CD4-positive, alpha-beta T cell treated with Interleukin-6 at 100 ng/mL for 8 hours (primary cell): ENCODE measurements around the gene TMEM44.

Experiments
- DNase-seq: peaks from one replicate; pipeline ENCODE4 v3.0.0-alpha.2; 2020; ENCODE audit warnings: mixed read lengths, low spot score

The TMEM44 gene

GRCh38 chr3:194577986-194578905, 55.0 kb downstream of the TMEM44 start:
- no peak for DNase-seq

DNA sequence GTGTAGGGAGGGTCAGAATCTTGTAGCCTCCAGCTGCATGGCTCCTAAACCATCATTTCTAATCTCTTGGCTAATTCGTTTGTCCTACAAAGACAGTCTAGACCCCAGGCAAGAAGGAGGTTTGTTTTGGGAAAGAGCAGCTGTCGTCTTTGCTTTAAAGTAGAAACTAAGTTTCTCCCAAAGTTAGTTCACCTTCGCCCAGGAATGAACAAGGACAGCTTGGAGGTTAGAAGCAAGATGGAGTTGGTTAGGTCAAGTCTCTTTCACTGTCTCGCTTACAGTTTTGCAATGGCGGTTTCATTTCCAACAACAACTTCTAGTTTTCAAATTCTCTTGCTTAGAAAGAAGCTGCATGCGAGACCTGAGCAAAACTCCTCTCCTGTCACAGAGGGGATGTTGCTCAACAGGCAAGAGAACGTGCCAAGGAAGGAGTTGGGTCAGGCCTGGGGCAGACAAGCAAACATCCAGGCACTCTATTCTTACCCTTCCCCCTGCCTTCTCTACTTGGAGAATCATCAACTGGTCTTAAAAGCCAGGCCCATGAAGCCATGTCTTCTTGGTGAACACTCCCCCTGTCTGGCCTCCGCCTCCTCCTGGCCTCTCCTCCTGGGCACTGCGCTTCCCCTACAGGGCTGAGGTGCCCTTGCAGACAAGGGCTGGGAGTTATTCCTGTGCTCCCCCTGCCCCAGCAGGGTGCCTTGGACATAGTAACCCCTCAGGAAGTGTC, 57.6 kb downstream of the TMEM44 start:
- no peak for DNase-seq

DNA sequence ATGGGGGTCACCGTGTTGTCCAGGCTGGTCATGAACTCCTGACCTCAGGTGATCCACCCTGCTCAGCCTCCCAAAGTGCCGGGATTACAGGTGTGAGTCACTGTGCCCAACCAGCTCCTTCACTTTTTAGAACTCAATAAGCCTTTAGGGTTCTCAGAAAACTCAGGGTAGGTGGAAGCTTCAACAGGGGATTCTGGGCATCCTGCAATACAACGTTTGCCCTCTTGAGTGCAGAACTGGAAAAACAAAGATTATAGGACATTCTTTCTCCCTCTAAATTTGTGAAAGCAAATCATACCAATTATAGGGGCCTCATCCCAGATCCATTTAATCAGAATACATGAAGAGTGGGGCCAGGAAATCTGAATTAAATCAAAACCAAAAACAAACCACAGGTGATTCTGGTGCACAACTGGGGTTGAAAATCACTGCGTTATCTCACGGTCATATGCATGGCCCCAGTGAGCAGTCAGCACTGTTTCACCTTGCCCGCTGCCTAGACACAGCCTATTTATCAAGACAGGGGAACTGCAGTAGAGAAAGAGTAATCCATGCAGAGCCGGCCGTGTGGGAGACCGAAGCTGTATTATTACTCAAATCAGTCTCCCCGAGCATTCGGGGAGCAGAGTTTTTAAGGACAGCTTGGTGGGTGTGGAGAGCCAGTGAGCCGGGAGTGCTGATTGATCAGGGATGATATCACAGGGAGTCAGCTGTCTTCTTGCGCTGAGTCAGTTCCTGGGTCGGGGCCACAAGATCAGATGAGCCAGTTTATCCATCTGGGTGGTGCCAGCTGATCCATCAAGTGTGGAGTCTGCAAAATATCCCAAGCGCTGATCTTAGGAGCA, 58.4 kb downstream of the TMEM44 start:
- DNase-seq, result no peak

DNA sequence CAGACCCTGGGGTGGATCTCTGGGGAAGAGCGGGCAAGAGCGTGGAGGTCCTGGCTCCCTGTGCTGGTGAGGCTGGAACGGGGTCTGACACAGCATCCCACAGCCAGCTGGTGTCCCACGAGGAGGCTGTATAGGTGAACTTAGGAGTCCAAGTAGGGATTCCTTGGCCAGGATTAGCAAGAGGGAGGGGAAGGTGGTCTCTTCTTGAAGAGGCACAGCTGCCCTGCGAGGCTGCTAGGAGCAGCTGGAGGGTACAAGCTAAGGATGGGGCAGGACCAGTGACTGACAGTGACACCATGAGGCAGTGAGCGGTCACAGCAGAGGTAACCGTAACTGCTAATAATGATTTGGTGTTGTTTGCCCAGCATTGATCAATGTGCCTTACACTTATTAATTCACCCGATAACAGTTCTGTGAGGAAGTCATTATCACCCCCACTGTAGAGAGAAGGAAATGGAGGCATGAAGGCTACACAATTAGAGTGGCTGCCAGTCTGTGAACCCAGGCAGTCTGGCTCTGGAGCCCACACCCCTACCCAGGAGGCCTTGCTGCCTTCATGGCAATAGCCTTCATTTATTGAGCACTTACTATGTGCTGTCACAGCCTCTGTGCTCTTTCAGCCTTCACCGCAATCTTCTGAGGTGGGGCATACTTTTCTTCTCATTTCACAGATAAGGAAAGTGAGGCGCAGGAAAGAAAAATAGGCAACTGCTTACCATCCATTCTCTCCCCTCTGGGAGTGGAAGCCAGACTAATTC, 59.4 kb downstream of the TMEM44 start:
- peak; percentile 36 for DNase-seq

GRCh38 chr3:194572944-194573491, 60.2 kb downstream of the TMEM44 start:
- no peak for DNase-seq

- DNase-seq, result no peak
These were observed 61.0 kb downstream of the TMEM44 start for GRCh38 chr3:194572143-194572789.

DNA sequence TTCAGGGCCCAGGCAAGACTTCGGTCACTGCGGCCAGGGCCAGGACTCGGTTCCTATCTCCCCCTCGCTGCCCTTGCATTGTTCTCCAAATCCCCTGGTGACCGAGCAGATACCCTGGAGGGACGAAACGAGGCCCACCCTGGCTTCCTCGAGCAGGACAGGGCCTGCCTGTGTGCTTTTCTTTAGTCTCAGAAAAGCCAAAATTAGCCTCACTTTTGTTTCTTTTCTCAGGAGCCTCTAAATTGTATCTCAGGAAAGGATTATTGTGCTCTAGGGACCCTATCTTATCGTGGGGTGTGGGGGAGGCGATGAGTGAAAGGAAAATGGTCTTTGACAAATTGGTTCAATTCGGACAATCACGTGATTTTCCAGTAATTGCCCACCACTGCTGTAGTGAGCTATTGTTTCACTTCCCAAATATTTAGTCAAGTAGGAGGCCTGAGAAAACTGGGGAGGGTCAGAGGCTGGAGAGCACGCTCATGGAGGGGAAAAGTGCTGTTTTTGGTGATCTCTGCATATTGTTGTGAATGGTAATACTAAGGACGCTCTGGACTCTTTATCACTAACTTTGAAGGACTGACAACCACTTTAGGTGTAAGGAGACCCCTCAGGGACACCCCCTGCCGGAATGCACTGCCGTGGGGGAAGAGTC, 61.6 kb downstream of the TMEM44 start:
- no peak for DNase-seq

GRCh38 chr3:194570898-194571297, 62.3 kb downstream of the TMEM44 start:
- no peak for DNase-seq

DNA sequence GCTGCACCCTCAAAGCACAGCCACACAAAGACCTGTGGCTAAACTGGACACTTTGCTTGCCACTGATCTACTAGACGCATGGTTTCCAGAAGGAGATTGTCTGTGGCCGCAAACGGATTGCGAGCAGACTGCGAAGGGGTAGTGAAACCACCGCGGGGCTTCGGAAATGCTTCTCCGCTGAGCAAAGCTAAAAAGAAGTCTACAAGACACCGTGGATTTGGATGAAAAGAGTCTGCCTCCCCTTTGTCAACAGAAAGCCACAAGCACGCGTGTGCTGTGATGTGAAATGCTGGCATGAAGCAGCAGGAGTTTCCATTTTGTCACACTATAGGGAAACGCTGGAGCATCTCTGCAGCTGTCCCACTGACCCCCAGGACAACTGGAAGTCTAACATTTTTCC, 63.0 kb downstream of the TMEM44 start:
- DNase-seq, result no peak

DNA sequence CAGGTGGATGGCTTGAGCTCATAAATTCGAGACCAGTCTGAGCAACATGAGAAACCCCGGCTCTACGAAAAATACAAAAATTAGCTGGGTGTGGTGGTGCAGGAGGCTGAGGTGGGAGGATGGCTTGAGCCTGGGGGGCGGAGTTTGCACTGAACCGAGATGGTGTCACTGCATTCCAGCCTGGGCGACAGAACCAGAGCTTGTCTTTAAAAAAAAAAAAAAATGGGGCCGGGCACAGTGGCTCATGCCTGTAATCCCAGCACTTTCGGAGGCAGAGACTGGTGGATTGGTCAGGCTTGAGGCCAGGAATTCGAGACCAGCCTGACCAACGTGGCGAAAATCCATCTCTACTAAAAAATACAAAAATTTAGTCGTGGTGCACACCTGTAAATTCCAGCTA, 64.0 kb downstream of the TMEM44 start:
- no peak for DNase-seq

GRCh38 chr3:194565597-194566190, 67.5 kb downstream of the TMEM44 start:
- no peak for DNase-seq

GRCh38 chr3:194562986-194563385, 70.2 kb downstream of the TMEM44 start:
- DNase-seq, result no peak

GRCh38 chr3:194561306-194561974, 71.8 kb downstream of the TMEM44 start:
- DNase-seq, result no peak

DNA sequence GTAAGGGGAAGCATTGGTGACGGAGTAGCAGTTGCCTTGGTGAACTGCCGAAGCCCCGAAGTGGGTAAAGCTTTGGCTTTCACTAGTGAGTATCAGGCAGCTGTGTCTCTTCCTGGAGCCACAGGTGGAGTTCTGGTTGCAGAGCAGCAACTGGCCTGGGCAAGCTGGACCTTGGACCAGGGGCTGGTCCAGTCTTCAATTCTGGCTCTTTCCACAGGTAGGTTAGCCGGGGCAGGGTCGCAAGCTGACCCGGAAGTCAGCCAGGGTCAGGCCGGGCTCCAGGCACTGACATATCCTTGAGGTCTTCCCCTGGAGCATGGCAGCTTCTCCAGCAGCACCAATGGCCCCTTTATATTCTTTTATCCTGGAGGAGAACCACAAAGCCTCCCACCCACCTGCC, 73.2 kb downstream of the TMEM44 start:
- no peak for DNase-seq

DNA sequence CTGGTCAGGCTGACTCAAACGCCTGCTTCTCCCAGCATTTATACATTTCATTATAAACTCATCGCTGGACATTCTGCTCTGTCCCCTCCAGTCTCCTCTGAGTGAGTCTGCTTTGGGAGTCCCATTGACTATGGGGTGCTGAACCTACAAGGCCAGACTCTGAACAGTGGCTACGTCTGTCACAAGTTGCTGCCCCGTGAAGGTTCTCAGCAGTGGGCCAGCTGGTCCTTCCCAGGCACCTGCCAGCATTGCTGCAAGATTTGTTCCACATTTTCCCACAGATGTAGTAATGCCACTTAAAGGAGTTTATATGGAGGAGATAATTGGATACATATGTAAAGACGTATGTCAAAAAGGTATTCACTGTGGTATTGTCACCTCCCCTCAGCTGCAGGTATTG, 73.7 kb downstream of the TMEM44 start:
- DNase-seq, result no peak

GRCh38 chr3:194556086-194557056, 76.8 kb downstream of the TMEM44 start:
- DNase-seq, result no peak

- no peak for DNase-seq
These were observed 77.8 kb downstream of the TMEM44 start for GRCh38 chr3:194555175-194556062.
